ENCODE measurements around the gene DGUOK.

DGUOK gene

GRCh38 chr2:73918856-73919255, 7.8 kb upstream of the DGUOK start:
- no peak for TF ChIP-seq FOXM1 (IDR thresholded peaks at IDR 0.05; ENCODE audit: borderline replicate concordance)
- TF ChIP-seq FOXK2 (IDR thresholded peaks at IDR 0.05) = no peak
- TF ChIP-seq BHLHE40 (IDR thresholded peaks at IDR 0.05; ENCODE audit: borderline replicate concordance) = no peak
- TF ChIP-seq SUZ12 (IDR thresholded peaks at IDR 0.05) = no peak
- TF ChIP-seq, protein P1, sequence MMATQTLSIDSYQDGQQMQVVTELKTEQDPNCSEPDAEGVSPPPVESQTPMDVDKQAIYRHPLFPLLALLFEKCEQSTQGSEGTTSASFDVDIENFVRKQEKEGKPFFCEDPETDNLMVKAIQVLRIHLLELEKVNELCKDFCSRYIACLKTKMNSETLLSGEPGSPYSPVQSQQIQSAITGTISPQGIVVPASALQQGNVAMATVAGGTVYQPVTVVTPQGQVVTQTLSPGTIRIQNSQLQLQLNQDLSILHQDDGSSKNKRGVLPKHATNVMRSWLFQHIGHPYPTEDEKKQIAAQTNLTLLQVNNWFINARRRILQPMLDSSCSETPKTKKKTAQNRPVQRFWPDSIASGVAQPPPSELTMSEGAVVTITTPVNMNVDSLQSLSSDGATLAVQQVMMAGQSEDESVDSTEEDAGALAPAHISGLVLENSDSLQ (IDR thresholded peaks at IDR 0.05) = no peak
- TF ChIP-seq NFRKB (IDR thresholded peaks at IDR 0.05) = no peak
- TF ChIP-seq LEF1 (IDR thresholded peaks at IDR 0.05; ENCODE audit: borderline replicate concordance) = no peak
- no peak for TF ChIP-seq CTBP1 (IDR thresholded peaks at IDR 0.05; ENCODE audit: borderline replicate concordance)
- no peak for TF ChIP-seq ELF4 (IDR thresholded peaks at IDR 0.05)
- no peak for TF ChIP-seq L3MBTL2 (conservative IDR thresholded peaks at IDR 0.05)
- TF ChIP-seq HDGF (IDR thresholded peaks at IDR 0.05; ENCODE audit: borderline replicate concordance) = no peak
- ChIA-PET CTCF (interaction anchor here (1.1 kb wide), 1 partner anchor 17 kb away, joined by 4 read pairs; no protein-coding TSS in a partner anchor), POLR2A (interaction anchor here (1.1 kb wide), 1 partner anchor 8 kb away, joined by 4 read pairs; no protein-coding TSS in a partner anchor)
- DNase-seq (ENCODE audit: extremely low spot score) = no peak

DNA sequence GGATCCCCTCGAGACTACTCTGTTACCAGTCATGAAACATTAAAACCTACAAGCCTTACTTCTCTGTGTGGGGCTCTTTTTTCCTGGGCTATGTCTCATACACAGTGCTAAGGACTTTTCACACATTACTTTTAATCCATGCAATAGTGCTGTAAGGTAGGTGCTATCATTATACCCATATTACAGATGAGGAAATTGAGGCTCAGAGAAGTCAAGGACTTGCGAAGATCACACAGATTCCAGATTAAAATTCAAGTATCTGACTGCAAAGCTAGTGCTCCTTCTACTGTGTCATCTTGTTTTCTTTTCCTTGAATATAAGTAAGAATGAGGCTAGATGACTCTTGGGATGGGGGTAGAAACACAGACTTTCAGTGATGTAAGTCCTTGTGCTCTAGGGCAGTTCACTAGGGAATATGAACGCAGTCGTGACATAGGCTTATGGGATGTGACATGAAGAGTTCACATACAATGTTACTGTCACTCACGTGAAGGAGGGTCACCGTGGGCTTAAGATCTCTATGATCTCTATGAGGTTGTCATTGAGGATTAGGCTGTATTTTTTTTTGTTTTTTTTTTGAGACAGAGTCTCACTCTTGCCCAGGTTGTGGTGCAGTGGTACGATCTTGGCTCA, 7.0 kb upstream of the DGUOK start:
- ChIA-PET POLR2A (no interaction called here), CTCF (no interaction called here)
- no peak for DNase-seq (ENCODE audit: extremely low spot score)
- TF ChIP-seq ARNT (IDR thresholded peaks at IDR 0.05) = no peak
- TF ChIP-seq, protein P1 (IDR thresholded peaks at IDR 0.05) = no peak
- no peak for TF ChIP-seq ELF4 (IDR thresholded peaks at IDR 0.05)
- TF ChIP-seq FOXK2 (IDR thresholded peaks at IDR 0.05) = no peak
- TF ChIP-seq FOXA1 (IDR thresholded peaks at IDR 0.05) = no peak
- no peak for TF ChIP-seq TARDBP (IDR thresholded peaks at IDR 0.05)
- TF ChIP-seq SUZ12 (IDR thresholded peaks at IDR 0.05) = no peak
- TF ChIP-seq NFRKB (IDR thresholded peaks at IDR 0.05) = no peak
- no peak for TF ChIP-seq ZNF384 (IDR thresholded peaks at IDR 0.05)
- TF ChIP-seq FOXM1 (IDR thresholded peaks at IDR 0.05; ENCODE audit: borderline replicate concordance) = no peak
- no peak for TF ChIP-seq SP1 (IDR thresholded peaks at IDR 0.05)
- no peak for TF ChIP-seq LEF1 (IDR thresholded peaks at IDR 0.05; ENCODE audit: borderline replicate concordance)
- TF ChIP-seq HDGF (IDR thresholded peaks at IDR 0.05; ENCODE audit: borderline replicate concordance) = no peak
- TF ChIP-seq BHLHE40 (IDR thresholded peaks at IDR 0.05; ENCODE audit: borderline replicate concordance) = no peak
- no peak for TF ChIP-seq CTBP1 (IDR thresholded peaks at IDR 0.05; ENCODE audit: borderline replicate concordance)

- ChIA-PET POLR2A (interaction anchor here (0.9 to 1.4 kb wide), 3 partner anchors 13 to 92 kb away, joined by 3 to 5 read pairs (median 3); partner anchors contain the start of gene STAMBP), CTCF (interaction anchor here (0.7 to 1.0 kb wide), 3 partner anchors 9 to 243 kb away, joined by 3 to 4 read pairs (median 3); partner anchors contain the start of gene STAMBP)
- no peak for TF ChIP-seq SUZ12 (IDR thresholded peaks at IDR 0.05)
- no peak for TF ChIP-seq ZNF384 (IDR thresholded peaks at IDR 0.05)
- no peak for TF ChIP-seq FOXM1 (IDR thresholded peaks at IDR 0.05; ENCODE audit: borderline replicate concordance)
- no peak for TF ChIP-seq ARNT (IDR thresholded peaks at IDR 0.05)
- no peak for TF ChIP-seq BHLHE40 (IDR thresholded peaks at IDR 0.05; ENCODE audit: borderline replicate concordance)
- no peak for TF ChIP-seq LEF1 (IDR thresholded peaks at IDR 0.05; ENCODE audit: borderline replicate concordance)
- TF ChIP-seq FOXA1 (IDR thresholded peaks at IDR 0.05) = no peak
- no peak for TF ChIP-seq ELF4 (IDR thresholded peaks at IDR 0.05)
- no peak for TF ChIP-seq HDGF (IDR thresholded peaks at IDR 0.05; ENCODE audit: borderline replicate concordance)
- TF ChIP-seq L3MBTL2 (conservative IDR thresholded peaks at IDR 0.05) = no peak
- DNase-seq (ENCODE audit: extremely low spot score) = peak; percentile 68
Measured at GRCh38 chr2:73920577-73921545, 5.8 kb upstream of the DGUOK start.

GRCh38 chr2:73921581-73921980, 5.1 kb upstream of the DGUOK start:
- POLR2A ChIA-PET = interaction anchor here (0.9 to 1.4 kb wide), 3 partner anchors 14 to 93 kb away, joined by 3 to 5 read pairs (median 3); partner anchors contain the start of gene STAMBP
- TF ChIP-seq L3MBTL2 (conservative IDR thresholded peaks at IDR 0.05) (no peak), TARDBP (IDR thresholded peaks at IDR 0.05) (no peak), LEF1 (IDR thresholded peaks at IDR 0.05; ENCODE audit: borderline replicate concordance) (no peak), ELF4 (IDR thresholded peaks at IDR 0.05) (no peak), FOXK2 (IDR thresholded peaks at IDR 0.05) (no peak), SUZ12 (IDR thresholded peaks at IDR 0.05) (no peak), HDGF (IDR thresholded peaks at IDR 0.05; ENCODE audit: borderline replicate concordance) (no peak), NFRKB (IDR thresholded peaks at IDR 0.05) (no peak), FOXM1 (IDR thresholded peaks at IDR 0.05; ENCODE audit: borderline replicate concordance) (no peak), ZNF384 (IDR thresholded peaks at IDR 0.05) (no peak), CTBP1 (IDR thresholded peaks at IDR 0.05; ENCODE audit: borderline replicate concordance) (no peak), FOXA1 (IDR thresholded peaks at IDR 0.05) (no peak), BHLHE40 (IDR thresholded peaks at IDR 0.05; ENCODE audit: borderline replicate concordance) (no peak), SP1 (IDR thresholded peaks at IDR 0.05) (no peak)
- TF ChIP-seq, protein P1 (IDR thresholded peaks at IDR 0.05) = no peak
- CTCF ChIA-PET = interaction anchor here (0.9 to 1.0 kb wide), 2 partner anchors 10 to 93 kb away, joined by 3 read pairs; partner anchors contain the start of gene STAMBP

DNA sequence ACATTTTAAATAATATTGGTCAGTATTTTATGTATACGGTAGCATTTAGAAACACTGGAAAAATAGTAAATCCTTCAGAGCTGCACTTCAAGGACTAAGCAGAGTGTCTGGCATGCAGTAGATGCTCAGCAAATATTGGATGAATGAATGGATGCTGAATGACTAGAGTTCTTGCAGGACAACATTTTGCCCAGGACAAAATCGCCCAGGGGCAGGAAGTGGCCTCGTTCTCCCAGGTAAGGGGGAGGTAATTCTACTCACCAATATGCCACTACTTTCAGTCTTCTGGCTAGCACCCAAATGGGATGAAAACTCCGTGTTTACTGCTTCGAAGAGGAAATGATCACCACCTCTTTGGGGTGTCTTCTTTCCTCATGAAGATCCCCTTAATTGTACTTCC, 4.0 kb upstream of the DGUOK start:
- TF ChIP-seq ARNT (IDR thresholded peaks at IDR 0.05) (no peak), ZNF384 (IDR thresholded peaks at IDR 0.05) (no peak), CTBP1 (IDR thresholded peaks at IDR 0.05; ENCODE audit: borderline replicate concordance) (no peak), FOXK2 (IDR thresholded peaks at IDR 0.05) (no peak), HDGF (IDR thresholded peaks at IDR 0.05; ENCODE audit: borderline replicate concordance) (no peak), TARDBP (IDR thresholded peaks at IDR 0.05) (no peak), L3MBTL2 (conservative IDR thresholded peaks at IDR 0.05) (no peak), NFRKB (IDR thresholded peaks at IDR 0.05) (no peak), FOXA1 (IDR thresholded peaks at IDR 0.05) (no peak), BHLHE40 (IDR thresholded peaks at IDR 0.05; ENCODE audit: borderline replicate concordance) (no peak), FOXM1 (IDR thresholded peaks at IDR 0.05; ENCODE audit: borderline replicate concordance) (no peak), ELF4 (IDR thresholded peaks at IDR 0.05) (no peak), SP1 (IDR thresholded peaks at IDR 0.05) (no peak), LEF1 (IDR thresholded peaks at IDR 0.05; ENCODE audit: borderline replicate concordance) (no peak), SUZ12 (IDR thresholded peaks at IDR 0.05) (no peak)
- TF ChIP-seq, protein P1 (IDR thresholded peaks at IDR 0.05) = no peak
- POLR2A ChIA-PET = no interaction called here
- DNase-seq (ENCODE audit: extremely low spot score) = no peak
- CTCF ChIA-PET = no interaction called here

More at GRCh38 chr2:73921581-73921980, 5.1 kb upstream of the DGUOK start:
- DNase-seq (ENCODE audit: extremely low spot score) = no peak
